Measurements from ENCODE around the gene ARHGEF12. TPM values are rescaled to one million over a fixed set of nuclear protein-coding genes. Genes with fewer than 3 reads are reported as not detected.

ARHGEF12 gene
- total RNA-seq, 4 donors from 2014 or later, result 64.4 to 108 (median 88.3) TPM

GRCh38 chr11:120386318-120386717, 50.1 kb downstream of the ARHGEF12 start:
- TF ChIP-seq CTCF (IDR thresholded peaks at IDR 0.05; ENCODE audit: low read depth), result no peak

GRCh38 chr11:120386774-120387371, 50.7 kb downstream of the ARHGEF12 start:
- TF ChIP-seq CTCF (IDR thresholded peaks at IDR 0.05; ENCODE audit: low read depth), result no peak

GRCh38 chr11:120388261-120388660, 52.0 kb downstream of the ARHGEF12 start:
- TF ChIP-seq CTCF (IDR thresholded peaks at IDR 0.05; ENCODE audit: low read depth), result no peak

GRCh38 chr11:120389693-120390584, 53.7 kb downstream of the ARHGEF12 start:
- TF ChIP-seq CTCF (IDR thresholded peaks at IDR 0.05; ENCODE audit: low read depth), result no peak

- TF ChIP-seq CTCF (IDR thresholded peaks at IDR 0.05; ENCODE audit: low read depth), result no peak
These were observed 54.3 kb downstream of the ARHGEF12 start for GRCh38 chr11:120390585-120390922.

- no peak for TF ChIP-seq CTCF (IDR thresholded peaks at IDR 0.05; ENCODE audit: low read depth)
These were observed 55.1 kb downstream of the ARHGEF12 start for GRCh38 chr11:120391292-120391691.

GRCh38 chr11:120391854-120392253, 55.6 kb downstream of the ARHGEF12 start:
- no peak for TF ChIP-seq CTCF (IDR thresholded peaks at IDR 0.05; ENCODE audit: low read depth)

Data from subcutaneous adipose tissue (tissue), 4 donors.